HG03196 (cell line): Measurements from ENCODE around the gene BMPR2.
A peak's percentile ranks its signal among the peaks of the same experiment; 100 is the strongest.

Experiments
- ATAC-seq: cut with Tn5 transposase; IDR thresholded peaks from one replicate; pipeline ENCODE4 v1.9.1; 2021; ENCODE audit not compliant: unreplicated experiment

The BMPR2 gene

DNA sequence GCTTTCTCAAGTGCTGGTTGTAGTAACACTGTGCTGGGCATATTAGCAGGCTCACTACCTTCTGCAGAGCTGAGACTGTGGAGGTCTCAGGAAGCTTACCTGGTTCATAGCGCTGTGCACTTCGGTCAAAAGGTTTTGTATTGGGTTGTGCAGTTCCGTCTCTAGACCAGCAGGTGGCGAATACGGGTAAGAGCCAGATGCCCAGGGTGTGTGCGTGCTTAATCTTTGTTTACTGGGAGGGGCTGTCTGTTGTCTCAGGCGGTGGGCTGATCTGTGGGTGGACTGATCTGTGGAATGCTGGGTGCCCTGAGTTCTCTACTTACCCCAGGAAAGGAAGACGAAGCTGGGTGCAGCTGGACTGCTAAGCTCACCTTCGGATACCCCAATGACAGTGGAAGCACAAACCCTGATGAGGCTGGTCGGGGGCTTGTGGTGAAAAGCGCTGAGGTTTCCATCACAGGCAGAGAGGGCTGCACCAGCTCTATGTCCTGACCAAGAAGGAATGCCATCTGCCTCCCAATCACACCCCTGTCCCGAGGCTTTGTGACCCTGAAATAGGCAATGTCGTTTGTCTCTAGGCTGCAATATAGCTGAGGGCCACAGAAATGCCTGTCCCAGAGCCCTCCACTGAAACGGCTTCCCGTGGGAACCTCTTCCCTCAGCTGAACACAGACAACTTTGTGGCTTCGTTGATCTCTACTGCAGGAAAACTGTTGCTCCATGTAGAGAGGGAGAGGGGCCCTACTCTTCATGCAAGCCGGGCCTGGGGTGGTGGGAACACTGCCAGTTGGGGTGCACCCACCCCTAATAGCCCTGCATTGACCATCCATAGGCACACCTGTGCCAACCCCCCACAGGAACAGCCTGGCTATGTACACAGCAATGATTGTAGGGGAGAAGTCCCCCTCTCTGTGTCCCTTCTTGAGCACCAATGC, 212.8 kb downstream of the BMPR2 start:
- peak; percentile 87 for ATAC-seq

DNA sequence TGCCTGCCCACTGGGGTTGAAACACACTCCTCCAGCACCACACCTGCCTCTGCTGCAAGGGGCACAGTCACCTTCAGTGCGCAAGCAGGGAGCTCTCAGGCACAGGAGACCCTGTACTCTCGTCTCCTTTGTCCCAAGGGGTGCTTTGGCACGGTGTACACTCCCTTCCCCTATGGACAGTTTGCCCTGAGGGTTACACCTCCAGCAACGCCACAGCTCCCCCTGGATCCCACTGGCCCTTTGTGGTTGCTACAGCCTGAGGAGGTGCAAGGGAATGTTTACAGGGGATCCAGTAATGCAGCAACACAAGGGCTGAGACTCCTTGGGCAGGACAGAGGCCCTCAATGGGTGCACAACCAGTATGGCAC, 213.4 kb downstream of the BMPR2 start:
- ATAC-seq: no peak

DNA sequence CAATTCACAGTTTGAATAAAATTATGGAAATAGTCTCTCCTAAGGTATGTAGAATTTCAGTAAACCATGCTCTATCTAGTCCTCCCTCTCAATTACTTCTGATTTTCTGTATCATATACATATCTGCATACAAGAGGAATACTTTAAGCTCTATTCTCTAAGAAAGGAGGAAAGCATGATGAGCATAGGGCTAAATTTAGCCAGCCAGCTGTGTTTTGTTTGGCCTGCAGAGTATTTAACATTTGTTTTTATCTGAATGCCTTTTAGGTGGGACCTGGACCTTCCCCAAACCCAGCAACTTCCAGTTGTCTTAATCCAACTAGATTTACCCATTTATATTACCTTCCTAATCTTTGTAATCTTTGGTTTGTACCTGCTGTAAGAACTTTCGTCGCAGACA, 216.4 kb downstream of the BMPR2 start:
- ATAC-seq: no peak

DNA sequence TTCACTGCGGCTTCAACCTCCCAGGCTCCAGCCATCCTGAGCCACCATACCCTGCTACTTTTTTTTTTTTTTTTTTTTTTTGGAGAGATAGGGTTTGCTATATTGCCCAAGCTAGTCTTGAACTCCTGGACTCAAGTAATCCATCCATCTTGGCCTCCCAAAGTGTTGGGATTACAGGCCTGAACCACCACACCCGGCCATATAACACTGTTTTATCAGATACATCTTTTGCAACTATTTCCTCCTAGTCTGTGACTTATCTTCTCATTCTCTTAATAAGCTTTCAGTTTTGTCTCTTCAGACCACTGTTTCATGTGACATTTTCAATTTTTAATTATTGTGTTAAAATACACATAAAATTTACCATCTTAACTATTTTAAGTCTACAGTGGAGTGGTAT, 223.0 kb downstream of the BMPR2 start:
- ATAC-seq: no peak

DNA sequence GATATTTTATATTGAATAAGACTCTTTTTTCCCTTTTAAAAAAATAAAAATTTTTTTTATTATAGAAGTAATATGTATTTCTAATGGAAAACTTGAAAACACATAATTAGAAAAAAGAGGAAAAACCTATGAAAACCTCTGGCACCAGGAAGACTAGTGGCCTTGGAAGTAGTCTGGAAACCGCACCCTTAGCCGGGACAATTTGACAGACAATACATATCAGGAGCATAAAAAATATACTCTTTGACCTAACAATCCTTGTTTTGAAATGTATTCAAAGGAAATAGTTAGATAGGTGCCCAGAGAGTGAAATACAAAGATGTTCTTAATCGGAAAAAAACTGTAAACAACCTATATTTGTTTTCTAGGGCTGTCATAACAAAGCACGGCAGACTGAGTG, 223.8 kb downstream of the BMPR2 start:
- no peak for ATAC-seq

DNA sequence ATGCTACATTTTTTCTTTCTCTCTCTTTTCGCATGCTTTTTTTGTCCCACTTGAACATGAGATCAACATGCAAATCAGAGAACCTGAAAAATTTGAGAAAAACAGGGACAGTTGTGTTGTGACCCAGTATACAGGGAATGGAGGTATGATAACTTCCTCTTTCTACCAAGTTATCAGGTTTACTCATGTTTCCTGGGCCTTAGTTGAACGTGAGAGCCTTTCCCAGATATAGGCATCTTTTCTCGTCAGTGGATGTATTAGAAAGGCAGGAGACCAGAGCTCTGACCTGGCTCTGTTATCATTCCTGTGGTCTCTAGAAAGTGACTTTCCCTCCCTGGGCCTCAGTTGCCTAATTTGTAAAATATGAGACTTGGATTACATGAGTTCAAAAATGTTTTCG, 228.6 kb downstream of the BMPR2 start:
- no peak for ATAC-seq

DNA sequence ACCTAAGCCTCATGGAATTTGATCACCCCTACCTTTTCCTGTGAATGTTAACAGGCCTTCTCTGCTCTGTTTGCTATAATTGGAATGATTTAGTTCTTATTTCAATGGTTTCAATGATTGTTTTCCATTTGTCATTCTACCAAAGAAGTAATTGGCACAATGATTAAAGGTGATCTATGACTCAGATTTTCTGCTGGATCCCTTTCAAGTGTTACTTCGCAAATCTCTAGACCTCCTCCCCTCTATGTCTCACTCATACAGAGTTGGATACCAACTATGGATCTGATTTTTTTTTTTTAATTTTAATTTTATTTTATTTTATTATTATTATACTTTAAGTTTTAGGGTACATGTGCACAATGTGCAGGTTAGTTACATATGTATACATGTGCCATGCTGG, 229.0 kb downstream of the BMPR2 start:
- ATAC-seq: no peak

DNA sequence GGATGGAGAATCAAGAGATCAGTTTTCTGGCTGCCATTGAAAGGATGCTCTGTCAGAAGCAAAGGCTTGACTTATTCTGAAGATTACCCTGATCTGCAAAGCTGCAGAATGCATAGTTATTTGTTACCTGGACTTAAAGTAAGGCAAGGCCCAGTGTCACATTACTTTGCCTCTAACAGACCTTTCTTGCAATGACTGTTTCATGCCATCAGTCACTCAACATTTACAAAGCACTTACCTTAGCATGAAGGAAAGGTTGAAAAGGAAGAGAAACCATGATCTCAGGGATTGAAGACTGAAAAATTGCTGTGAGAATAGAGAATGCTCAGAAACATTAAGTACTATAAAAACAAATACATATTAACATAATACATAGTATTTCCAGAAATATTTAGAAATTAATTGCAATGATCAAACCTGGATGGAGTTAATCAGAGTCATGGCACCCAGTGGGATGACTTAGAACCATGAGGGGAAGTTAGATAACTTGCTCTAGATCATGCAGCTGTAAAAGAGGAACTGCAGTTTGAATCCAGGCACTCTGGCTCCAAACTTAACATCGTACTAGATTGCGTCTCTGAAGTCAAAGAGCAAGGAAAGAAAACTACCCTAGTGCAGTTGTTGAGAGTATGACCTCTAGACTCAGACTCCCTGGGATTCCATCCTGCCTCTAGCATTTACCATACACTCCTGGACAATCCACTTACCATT, 232.2 kb downstream of the BMPR2 start:
- no peak for ATAC-seq

DNA sequence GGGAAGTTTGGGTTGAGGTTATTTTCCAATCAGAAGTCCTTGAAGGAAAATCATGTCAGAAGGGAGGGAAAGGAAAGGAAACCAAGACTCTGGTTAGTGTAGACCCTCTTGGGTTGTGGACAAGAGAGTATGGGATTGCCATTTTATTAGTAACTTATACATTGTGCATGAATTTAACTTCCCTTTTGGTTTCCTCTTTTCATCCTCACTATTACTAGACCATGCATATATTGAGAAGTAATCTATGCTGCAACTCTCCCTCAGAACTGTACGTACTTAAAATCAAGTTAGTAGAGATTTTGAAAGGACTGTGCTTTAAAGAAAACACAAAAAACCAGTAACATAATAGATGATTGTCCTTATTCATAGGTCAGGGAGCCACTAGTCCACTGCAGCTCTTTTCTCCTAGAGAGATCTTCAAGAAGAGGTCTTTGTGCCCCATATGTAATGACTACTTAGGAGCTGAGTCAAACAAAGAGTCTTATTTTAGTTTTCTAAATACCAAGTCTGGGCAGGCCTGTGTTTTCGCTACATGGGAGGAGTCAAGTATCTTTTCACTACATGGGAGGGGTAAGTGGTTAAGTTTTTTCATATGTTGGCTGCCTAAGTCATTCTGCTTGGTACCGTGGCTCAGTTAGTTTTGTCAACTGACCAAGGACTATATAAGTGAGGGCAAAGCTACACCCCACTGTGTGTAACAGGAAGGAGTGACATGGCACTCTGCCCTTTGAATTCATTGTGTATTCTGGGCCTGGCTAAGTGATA, 233.4 kb downstream of the BMPR2 start:
- ATAC-seq: peak; percentile 92

DNA sequence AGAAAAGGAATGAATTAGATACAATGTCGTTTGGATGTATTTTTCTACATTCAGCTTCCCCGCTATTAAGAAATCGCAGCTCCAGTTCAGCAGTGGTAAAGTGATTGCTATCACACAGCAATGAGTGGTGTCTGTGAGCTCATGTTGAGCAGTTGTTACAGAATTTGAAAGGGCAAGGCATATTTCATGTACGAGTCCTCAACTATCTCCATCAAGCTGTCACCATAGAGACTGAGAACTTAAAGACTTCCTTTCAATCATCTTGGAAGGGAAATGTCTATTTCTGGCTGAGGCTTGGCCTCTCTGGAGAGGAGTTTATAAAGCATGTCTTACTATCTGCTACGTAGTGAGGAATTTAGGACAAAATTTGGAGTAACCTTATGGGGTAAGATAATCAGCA, 234.3 kb downstream of the BMPR2 start:
- no peak for ATAC-seq

DNA sequence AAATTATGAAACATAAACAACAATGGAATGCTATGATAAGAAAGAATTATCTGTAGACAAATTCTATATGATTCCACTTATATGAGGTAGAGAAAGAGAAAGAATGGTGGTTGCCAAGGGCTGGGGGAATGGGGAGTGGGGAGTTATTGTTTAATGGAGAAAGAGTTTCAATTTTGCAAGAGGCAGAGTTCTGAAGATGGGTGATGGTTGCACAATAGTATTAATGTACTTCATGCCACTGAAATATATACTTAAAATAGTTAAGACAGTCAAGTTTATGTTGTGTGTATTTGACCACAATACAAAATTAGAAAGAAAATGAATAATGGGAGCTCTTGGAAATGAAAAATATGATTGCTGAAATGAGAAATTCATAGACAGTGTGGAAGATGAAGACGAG, 236.0 kb downstream of the BMPR2 start:
- no peak for ATAC-seq

DNA sequence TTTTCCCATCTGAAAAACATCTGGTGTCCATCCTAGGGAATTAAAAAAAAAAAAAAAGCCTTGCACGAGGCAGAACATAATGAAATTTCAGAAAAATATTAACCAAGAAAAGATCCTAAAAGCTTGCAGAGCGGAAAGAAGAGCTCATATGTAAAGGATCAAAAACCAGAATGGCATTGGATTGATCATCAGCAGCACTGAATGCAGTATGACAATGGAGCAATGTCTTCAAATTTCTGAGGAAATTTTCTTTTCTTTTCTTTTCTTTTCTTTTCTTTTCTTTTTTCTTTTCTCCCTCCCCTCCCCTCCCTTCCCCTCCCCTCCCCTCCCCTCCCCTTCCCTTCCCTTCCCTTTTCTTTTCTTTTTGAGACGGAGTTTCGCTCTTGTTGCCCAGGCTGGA, 237.4 kb downstream of the BMPR2 start:
- no peak for ATAC-seq
